Astrocyte of the spinal cord (primary cell): ENCODE results near the gene PRDM11.

Experiments used
- DNase-seq: peaks from one replicate; pipeline ENCODE4 v3.0.0; 2011; ENCODE audit warnings: low read depth, low spot score
- H3K4me3 ChIP-seq: 2 replicates; pipeline ENCODE4 v1.5.1; 2011; ENCODE audit warnings: low read depth, mild to moderate bottlenecking, low read length, moderate library complexity
- CTCF ChIP-seq: IDR thresholded peaks from 2 replicates; pipeline ENCODE4 v1.5.1; 2012; ENCODE audit warnings: low read depth, mild to moderate bottlenecking, low read length, inconsistent platforms
- in situ Hi-C: cut with HindIII; loops from 2 replicates; pipeline ENCODE4 v1.10.0; 2017; ENCODE audit warnings: low sequenced_read_pairs

PRDM11 gene

GRCh38 chr11:45223496-45223895 lies 77.1 kb downstream of the PRDM11 start:
- in situ Hi-C loops = no loop called here
- no peak for TF ChIP-seq CTCF
- H3K4me3 ChIP-seq = no peak overlapping the region
- no peak for DNase-seq

GRCh38 chr11:45224766-45225165 lies 78.3 kb downstream of the PRDM11 start:
- no peak for TF ChIP-seq CTCF
- in situ Hi-C loops = no loop called here
- DNase-seq = no peak
- H3K4me3 ChIP-seq = no peak overlapping the region

GRCh38 chr11:45225277-45225676 lies 78.8 kb downstream of the PRDM11 start:
- in situ Hi-C loops = no loop called here
- no peak for DNase-seq
- TF ChIP-seq CTCF = no peak
- H3K4me3 ChIP-seq = no peak overlapping the region

GRCh38 chr11:45225961-45226871 lies 79.8 kb downstream of the PRDM11 start:
- no peak for DNase-seq
- in situ Hi-C loops = no loop called here
- no peak overlapping the region for H3K4me3 ChIP-seq
- no peak for TF ChIP-seq CTCF

GRCh38 chr11:45226901-45227300 lies 80.5 kb downstream of the PRDM11 start:
- DNase-seq = no peak
- TF ChIP-seq CTCF = no peak
- H3K4me3 ChIP-seq = no peak overlapping the region
- in situ Hi-C loops = no loop called here

GRCh38 chr11:45227836-45228235 lies 81.4 kb downstream of the PRDM11 start:
- in situ Hi-C loops = no loop called here
- TF ChIP-seq CTCF = no peak
- DNase-seq = no peak
- H3K4me3 ChIP-seq = no peak overlapping the region
